ENCODE data around the gene SUSD3.

Gene SUSD3

DNA sequence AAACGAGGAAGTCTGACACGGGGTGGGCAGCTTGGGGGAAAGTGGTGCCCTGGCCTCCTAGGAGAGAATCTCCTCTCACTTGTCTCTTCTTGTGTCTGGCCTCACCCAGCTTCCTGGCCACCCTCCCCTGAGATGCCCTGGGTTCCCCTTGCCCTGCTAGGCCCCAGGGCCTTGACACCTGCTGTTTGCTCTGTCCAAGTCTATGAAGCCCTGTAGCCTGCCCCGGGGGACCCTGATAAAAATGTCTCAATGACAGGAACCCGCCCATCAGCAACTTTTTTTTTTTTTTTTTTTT is 35.0 kb upstream of the SUSD3 start:
- TF ChIP-seq, protein P1, sequence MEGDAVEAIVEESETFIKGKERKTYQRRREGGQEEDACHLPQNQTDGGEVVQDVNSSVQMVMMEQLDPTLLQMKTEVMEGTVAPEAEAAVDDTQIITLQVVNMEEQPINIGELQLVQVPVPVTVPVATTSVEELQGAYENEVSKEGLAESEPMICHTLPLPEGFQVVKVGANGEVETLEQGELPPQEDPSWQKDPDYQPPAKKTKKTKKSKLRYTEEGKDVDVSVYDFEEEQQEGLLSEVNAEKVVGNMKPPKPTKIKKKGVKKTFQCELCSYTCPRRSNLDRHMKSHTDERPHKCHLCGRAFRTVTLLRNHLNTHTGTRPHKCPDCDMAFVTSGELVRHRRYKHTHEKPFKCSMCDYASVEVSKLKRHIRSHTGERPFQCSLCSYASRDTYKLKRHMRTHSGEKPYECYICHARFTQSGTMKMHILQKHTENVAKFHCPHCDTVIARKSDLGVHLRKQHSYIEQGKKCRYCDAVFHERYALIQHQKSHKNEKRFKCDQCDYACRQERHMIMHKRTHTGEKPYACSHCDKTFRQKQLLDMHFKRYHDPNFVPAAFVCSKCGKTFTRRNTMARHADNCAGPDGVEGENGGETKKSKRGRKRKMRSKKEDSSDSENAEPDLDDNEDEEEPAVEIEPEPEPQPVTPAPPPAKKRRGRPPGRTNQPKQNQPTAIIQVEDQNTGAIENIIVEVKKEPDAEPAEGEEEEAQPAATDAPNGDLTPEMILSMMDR (IDR thresholded peaks at IDR 0.05; ENCODE audit: low read length, missing control alignments) = no peak
- no peak overlapping the region for H3K4me3 ChIP-seq (replicated peaks; ENCODE audit: low read depth, low read length)
- DNase-seq (ENCODE audit: low read depth) = no peak

DNA sequence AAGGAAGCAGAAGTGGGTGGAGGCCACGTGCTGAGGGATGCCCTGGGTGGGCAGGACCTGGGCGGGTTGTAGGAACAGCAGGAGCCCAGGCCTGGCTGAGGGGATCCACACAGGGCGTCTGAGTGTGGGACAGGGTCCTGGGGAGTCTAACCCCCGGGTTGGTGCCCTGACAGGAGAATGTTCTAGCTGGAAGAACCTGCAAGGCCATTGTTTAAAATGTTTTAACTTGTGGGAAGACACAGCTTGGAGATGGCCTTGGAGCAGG is 33.9 kb upstream of the SUSD3 start:
- no peak for DNase-seq (ENCODE audit: low read depth)
- TF ChIP-seq, protein P1 (IDR thresholded peaks at IDR 0.05; ENCODE audit: low read length, missing control alignments) = no peak
- H3K4me3 ChIP-seq (replicated peaks; ENCODE audit: low read depth, low read length) = no peak overlapping the region

DNA sequence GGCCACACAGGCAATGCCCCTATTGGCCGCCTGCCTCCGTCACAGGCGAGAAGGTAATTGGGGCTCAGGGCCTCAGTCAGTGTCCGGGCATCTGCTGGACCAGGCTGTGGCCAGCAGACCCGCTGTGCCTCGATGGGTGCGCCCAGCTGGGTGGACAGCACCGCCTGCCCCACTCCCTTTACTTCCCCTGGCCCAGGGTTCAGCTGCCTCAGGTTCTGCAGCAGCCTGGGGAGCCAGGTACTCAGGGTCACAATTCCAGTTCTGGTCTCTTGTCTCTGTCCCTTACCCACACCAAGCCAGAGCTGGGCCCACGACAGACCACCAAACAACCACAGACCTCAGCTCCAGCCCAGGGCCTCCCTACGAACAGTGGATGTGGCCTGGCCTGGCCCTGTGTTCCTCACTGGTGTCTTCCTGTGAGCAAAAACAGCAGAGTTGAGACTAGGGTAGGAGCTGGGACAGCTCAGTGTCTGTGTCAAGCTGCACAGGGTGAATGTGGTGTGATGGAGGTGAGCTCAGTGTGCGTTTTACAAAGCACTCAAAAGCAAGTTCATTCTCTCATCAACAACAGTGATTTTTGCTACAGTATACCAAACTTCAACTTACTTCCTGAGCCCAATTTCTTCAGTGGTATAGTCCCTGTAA is 33.4 kb upstream of the SUSD3 start:
- DNase-seq (ENCODE audit: low read depth) = no peak
- TF ChIP-seq, protein P1 (IDR thresholded peaks at IDR 0.05; ENCODE audit: low read length, missing control alignments) = no peak

DNA sequence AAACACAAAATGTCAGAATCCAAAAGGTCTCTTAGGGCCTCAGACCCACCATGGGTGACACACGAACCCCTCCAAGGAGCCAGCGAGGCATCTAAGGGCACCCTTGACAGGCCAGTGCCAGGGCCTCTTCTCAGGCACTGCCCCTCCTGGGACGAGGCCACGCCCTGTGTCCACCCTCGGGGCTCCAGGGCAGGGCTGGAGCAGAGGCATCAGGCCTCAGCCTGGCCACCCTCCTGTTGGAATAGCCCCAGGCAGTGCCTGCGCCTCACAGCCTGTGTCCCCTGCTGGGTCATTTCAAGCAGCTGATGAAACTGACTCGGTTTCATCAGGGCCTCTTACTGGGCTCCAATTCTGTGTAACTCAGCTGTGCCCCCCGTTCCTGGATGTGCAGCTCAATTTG is 32.8 kb upstream of the SUSD3 start:
- TF ChIP-seq, protein P1 (IDR thresholded peaks at IDR 0.05; ENCODE audit: low read length, missing control alignments) = no peak
- no peak overlapping the region for H3K4me3 ChIP-seq (replicated peaks; ENCODE audit: low read depth, low read length)
- DNase-seq (ENCODE audit: low read depth) = no peak

More for the DNA sequence above, 33.4 kb upstream of the SUSD3 start:
- H3K4me3 ChIP-seq (replicated peaks; ENCODE audit: low read depth, low read length) = no peak overlapping the region

DNA sequence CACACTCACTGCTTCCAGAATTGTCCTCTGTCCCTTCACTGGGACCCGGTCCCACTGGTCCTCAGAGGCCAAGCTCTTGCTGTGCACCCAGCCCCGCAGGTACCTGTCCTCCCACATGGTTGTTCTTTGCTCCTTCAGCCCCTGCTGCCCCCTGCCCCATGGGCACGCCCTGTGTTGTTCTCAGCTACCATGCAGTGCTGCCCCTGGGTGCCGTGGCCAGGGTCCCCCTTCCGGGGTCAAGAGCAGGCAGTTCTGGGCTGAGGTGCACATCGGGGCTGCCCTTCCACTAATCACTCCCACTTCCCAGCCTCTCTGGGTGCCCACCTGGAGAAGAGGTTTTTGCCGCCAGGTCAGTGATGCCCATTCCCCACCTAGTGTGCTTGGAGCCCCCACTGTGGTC is 31.9 kb upstream of the SUSD3 start:
- TF ChIP-seq, protein P1 (IDR thresholded peaks at IDR 0.05; ENCODE audit: low read length, missing control alignments) = no peak
- H3K4me3 ChIP-seq (replicated peaks; ENCODE audit: low read depth, low read length) = no peak overlapping the region
- no peak for DNase-seq (ENCODE audit: low read depth)

DNA sequence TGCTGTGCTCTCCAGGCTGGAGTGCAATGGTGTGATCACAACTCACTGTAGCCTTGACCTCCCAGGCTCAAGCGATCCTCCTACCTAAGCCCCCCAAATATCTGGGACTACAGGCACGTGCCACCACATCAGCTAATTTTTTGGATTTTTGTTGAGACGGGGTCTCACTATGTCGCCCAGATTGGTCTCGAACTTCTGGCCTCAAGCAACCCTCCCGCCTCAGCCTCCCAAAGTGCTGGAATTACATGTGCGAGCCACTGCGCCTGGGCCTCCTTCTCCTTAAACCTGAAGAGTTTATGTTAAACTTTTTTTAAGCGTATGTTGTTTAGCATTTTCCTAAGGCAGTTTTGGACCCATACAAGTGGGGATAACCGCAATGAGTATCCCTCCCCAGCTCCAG is 30.8 kb upstream of the SUSD3 start:
- H3K4me3 ChIP-seq (replicated peaks; ENCODE audit: low read depth, low read length) = no peak overlapping the region
- TF ChIP-seq, protein P1 (IDR thresholded peaks at IDR 0.05; ENCODE audit: low read length, missing control alignments) = no peak
- DNase-seq (ENCODE audit: low read depth) = no peak

DNA sequence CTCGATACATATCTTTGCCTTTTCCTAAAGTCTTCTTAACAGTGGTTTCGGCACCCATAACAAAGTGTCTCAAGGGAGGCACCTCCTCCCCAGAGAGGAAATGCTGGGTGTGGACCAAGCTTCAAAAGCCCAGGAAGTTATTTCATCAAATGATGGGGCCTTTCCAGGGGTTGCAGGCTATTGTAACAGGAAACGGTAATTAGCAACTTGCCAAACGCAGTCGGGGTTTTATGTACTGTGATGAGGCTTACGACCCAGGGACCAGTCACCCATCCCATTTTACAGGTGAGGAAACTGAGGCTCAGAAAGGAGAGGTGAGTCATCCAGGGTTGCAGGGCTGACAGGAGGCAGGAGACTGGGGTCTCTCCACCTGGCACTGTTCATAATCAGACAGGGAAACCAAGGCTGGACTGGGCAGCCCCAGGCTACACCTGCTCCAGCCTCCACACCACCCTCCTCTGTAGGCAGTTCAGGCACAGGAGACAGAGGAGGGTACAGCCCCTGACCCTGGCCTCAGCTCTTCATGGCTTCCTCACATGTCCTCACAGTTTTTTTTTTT is 30.0 kb upstream of the SUSD3 start:
- TF ChIP-seq, protein P1 (IDR thresholded peaks at IDR 0.05; ENCODE audit: low read length, missing control alignments) = no peak
- DNase-seq (ENCODE audit: low read depth) = peak; percentile 7

More for the DNA sequence above, 30.0 kb upstream of the SUSD3 start:
- no peak overlapping the region for H3K4me3 ChIP-seq (replicated peaks; ENCODE audit: low read depth, low read length)

Measured in fibroblast of pulmonary artery (primary cell).